ENCODE results near the gene KIF26B.
A peak's percentile ranks its signal among the peaks of the same experiment; 100 is the strongest.

The KIF26B gene

GRCh38 chr1:245466261-245466660, 311.5 kb downstream of the KIF26B start:
- no peak for DNase-seq (ENCODE audit: low read depth)

- DNase-seq (ENCODE audit: low read depth), result no peak
Measured at GRCh38 chr1:245467804-245468203, 313.0 kb downstream of the KIF26B start.

- DNase-seq (ENCODE audit: low read depth), result no peak
Measured at GRCh38 chr1:245469006-245469405, 314.2 kb downstream of the KIF26B start.

- DNase-seq (ENCODE audit: low read depth), result no peak
Measured at GRCh38 chr1:245469734-245470133, 314.9 kb downstream of the KIF26B start.

- peak; percentile 26 for DNase-seq (ENCODE audit: low read depth)
Measured at GRCh38 chr1:245475126-245475525, 320.3 kb downstream of the KIF26B start.

- no peak for DNase-seq (ENCODE audit: low read depth)
Measured at GRCh38 chr1:245475961-245476516, 321.3 kb downstream of the KIF26B start.

- DNase-seq (ENCODE audit: low read depth), result no peak
Measured at GRCh38 chr1:245477941-245478340, 323.2 kb downstream of the KIF26B start.

- no peak for DNase-seq (ENCODE audit: low read depth)
Measured at GRCh38 chr1:245480393-245481120, 325.8 kb downstream of the KIF26B start.

- no peak for DNase-seq (ENCODE audit: low read depth)
Measured at GRCh38 chr1:245481261-245481660, 326.5 kb downstream of the KIF26B start.

- DNase-seq (ENCODE audit: low read depth), result no peak
Measured at GRCh38 chr1:245483247-245483646, 328.5 kb downstream of the KIF26B start.

- no peak for DNase-seq (ENCODE audit: low read depth)
Measured at GRCh38 chr1:245484176-245484575, 329.4 kb downstream of the KIF26B start.

GRCh38 chr1:245485996-245486395, 331.2 kb downstream of the KIF26B start:
- DNase-seq (ENCODE audit: low read depth), result no peak

GRCh38 chr1:245486775-245487470, 332.1 kb downstream of the KIF26B start:
- no peak for DNase-seq (ENCODE audit: low read depth)

- no peak for DNase-seq (ENCODE audit: low read depth)
Measured at GRCh38 chr1:245488346-245489129, 333.8 kb downstream of the KIF26B start.

- DNase-seq (ENCODE audit: low read depth), result no peak
Measured at GRCh38 chr1:245489838-245490237, 335.1 kb downstream of the KIF26B start.

GRCh38 chr1:245493029-245493428, 338.2 kb downstream of the KIF26B start:
- no peak for DNase-seq (ENCODE audit: low read depth)

GRCh38 chr1:245495681-245496080, 340.9 kb downstream of the KIF26B start:
- DNase-seq (ENCODE audit: low read depth), result no peak

- peak; percentile 67 for DNase-seq (ENCODE audit: low read depth)
Measured at GRCh38 chr1:245500546-245500945, 345.8 kb downstream of the KIF26B start.

GRCh38 chr1:245501633-245502032, 346.8 kb downstream of the KIF26B start:
- DNase-seq (ENCODE audit: low read depth), result no peak

GRCh38 chr1:245503548-245503947, 348.8 kb downstream of the KIF26B start:
- DNase-seq (ENCODE audit: low read depth), result no peak

GRCh38 chr1:245510144-245510543, 355.4 kb downstream of the KIF26B start:
- no peak for DNase-seq (ENCODE audit: low read depth)

GRCh38 chr1:245512181-245512888, 357.6 kb downstream of the KIF26B start:
- DNase-seq (ENCODE audit: low read depth), result no peak
